ENCODE results near the gene STAT1.

The STAT1 gene

GRCh38 chr2:191020742-191021381, 6.9 kb upstream of the STAT1 start:
- no peak for TF ChIP-seq POLR2A (IDR thresholded peaks at IDR 0.05; ENCODE audit: low read depth, low read length)
- FAIRE-seq: no peak
- DNase-seq (ENCODE audit: insufficient read length, low spot score): no peak

GRCh38 chr2:191020221-191020741, 6.3 kb upstream of the STAT1 start:
- peak; percentile 92 for DNase-seq (ENCODE audit: insufficient read length, low spot score)
- FAIRE-seq: peak; percentile 86
- TF ChIP-seq POLR2A (IDR thresholded peaks at IDR 0.05; ENCODE audit: low read depth, low read length): peak; percentile 89

GRCh38 chr2:191019376-191019775, 5.4 kb upstream of the STAT1 start:
- FAIRE-seq (no peak), DNase-seq (ENCODE audit: insufficient read length, low spot score) (no peak)
- TF ChIP-seq POLR2A (IDR thresholded peaks at IDR 0.05; ENCODE audit: low read depth, low read length): no peak

- no peak for FAIRE-seq
- no peak for DNase-seq (ENCODE audit: insufficient read length, low spot score)
- TF ChIP-seq POLR2A (IDR thresholded peaks at IDR 0.05; ENCODE audit: low read depth, low read length): no peak
These were observed 4.7 kb upstream of the STAT1 start for GRCh38 chr2:191018643-191019119.

GRCh38 chr2:191018048-191018447, 4.1 kb upstream of the STAT1 start:
- DNase-seq (ENCODE audit: insufficient read length, low spot score) (no peak), FAIRE-seq (no peak)
- no peak for TF ChIP-seq POLR2A (IDR thresholded peaks at IDR 0.05; ENCODE audit: low read depth, low read length)

- FAIRE-seq: no peak
- no peak for DNase-seq (ENCODE audit: insufficient read length, low spot score)
- TF ChIP-seq POLR2A (IDR thresholded peaks at IDR 0.05; ENCODE audit: low read depth, low read length): no peak
These were observed 1.9 kb upstream of the STAT1 start for GRCh38 chr2:191015831-191016230.

GRCh38 chr2:191015239-191015638, 1.3 kb upstream of the STAT1 start:
- DNase-seq (ENCODE audit: insufficient read length, low spot score): no peak
- TF ChIP-seq POLR2A (IDR thresholded peaks at IDR 0.05; ENCODE audit: low read depth, low read length): no peak
- no peak for FAIRE-seq

GRCh38 chr2:191014653-191015020, 666 bp upstream of the STAT1 start:
- no peak for TF ChIP-seq POLR2A (IDR thresholded peaks at IDR 0.05; ENCODE audit: low read depth, low read length)
- FAIRE-seq: no peak
- DNase-seq (ENCODE audit: insufficient read length, low spot score): no peak

GRCh38 chr2:191013682-191013931, 364 bp downstream of the STAT1 start:
- FAIRE-seq (no peak), DNase-seq (ENCODE audit: insufficient read length, low spot score) (no peak)
- no peak for TF ChIP-seq POLR2A (IDR thresholded peaks at IDR 0.05; ENCODE audit: low read depth, low read length)

- no peak for TF ChIP-seq POLR2A (IDR thresholded peaks at IDR 0.05; ENCODE audit: low read depth, low read length)
- DNase-seq (ENCODE audit: insufficient read length, low spot score) (no peak), FAIRE-seq (no peak)
These were observed 908 bp downstream of the STAT1 start for GRCh38 chr2:191012845-191013681.

GRCh38 chr2:191012346-191012745, 1.6 kb downstream of the STAT1 start:
- DNase-seq (ENCODE audit: insufficient read length, low spot score) (no peak), FAIRE-seq (no peak)
- no peak for TF ChIP-seq POLR2A (IDR thresholded peaks at IDR 0.05; ENCODE audit: low read depth, low read length)

- no peak for TF ChIP-seq POLR2A (IDR thresholded peaks at IDR 0.05; ENCODE audit: low read depth, low read length)
- FAIRE-seq: no peak
- DNase-seq (ENCODE audit: insufficient read length, low spot score): no peak
These were observed 2.8 kb downstream of the STAT1 start for GRCh38 chr2:191010887-191011885.

- FAIRE-seq: no peak
- DNase-seq (ENCODE audit: insufficient read length, low spot score): no peak
- TF ChIP-seq POLR2A (IDR thresholded peaks at IDR 0.05; ENCODE audit: low read depth, low read length): no peak
These were observed 4.2 kb downstream of the STAT1 start for GRCh38 chr2:191009541-191010374.
